ENCODE results near the gene MEIOC. TPM values are rescaled to one million over a fixed set of nuclear protein-coding genes. Genes with fewer than 3 reads are reported as not detected.

MEIOC gene
- total RNA-seq = not detected
- long read RNA-seq, partial matches to known transcripts = 0 of 1 reads
- long read RNA-seq, other reads (novel, unspliced or antisense) = 1 of 1 reads

DNA sequence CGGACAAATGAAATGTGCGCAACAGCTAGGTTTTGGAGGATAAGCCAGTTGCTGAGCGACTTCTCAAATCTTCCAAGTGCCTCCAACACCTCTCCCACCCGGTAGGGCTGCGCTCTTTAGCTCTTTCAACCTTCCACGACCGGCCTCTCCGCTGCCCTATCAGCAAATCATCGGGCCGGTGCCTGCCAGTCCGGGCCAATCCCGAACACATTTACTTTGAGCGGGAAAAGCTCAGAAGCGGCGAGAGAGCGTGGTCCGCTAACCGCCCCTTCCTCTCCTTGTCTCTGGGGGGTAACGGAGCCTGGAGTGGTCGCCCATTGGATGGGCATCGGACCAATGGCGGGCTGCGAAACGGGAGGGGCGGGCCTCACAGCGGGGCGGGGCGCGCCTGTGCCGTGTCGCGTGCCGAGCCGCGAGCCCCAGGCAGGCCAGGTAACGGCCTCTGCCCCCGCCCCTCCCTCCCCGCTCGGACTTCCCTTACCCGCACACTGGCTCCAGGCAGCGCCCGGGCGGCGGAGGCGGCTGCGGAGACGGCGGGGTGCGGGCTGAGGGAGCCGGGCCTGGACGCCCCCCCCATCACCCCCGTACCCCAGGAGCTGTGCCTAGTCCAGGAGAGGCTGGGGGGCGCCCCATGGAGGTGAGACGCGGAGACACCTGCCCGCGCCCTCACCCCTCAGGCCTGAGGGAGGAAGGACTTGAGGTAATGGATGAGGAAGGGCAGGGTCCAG, at the start of gene MEIOC:
MEIOC (plus strand) TSS at position 486 of the 728 bp plus-strand sequence; CDS start at position 632, 146 bp downstream.
- intact Hi-C loops (cut with micrococcal nuclease) = no loop called here

DNA sequence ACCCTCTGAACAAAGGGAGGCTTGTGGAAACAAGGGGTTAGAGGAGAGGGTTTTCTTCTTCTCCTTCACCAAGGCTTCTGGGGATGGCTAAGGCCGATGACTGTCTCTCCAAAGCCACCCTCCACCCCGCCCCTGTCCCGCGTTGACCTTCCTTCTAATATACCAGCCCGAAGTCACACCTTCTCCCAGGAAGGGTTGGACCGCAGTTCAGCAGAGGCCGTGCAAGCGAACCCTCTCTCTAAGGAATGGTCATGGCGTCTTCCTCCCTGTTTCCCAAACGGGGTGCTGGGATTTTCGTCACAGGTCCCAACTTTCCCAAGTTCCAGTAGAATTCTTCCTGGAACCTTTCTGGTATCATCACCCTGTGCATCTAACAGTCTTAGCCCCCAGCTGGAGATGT, 49.6 kb upstream of the MEIOC start:
- Histone ChIP-seq H3K4me3 (no peak overlapping the region), H3K27me3 (ENCODE audit: low read depth) (peaks cover 17% of the 10 kb centered on the region), H3K9me3 (replicated peaks) (no peaks in the 10 kb centered on the region), H3K4me1 (no peaks in the 10 kb centered on the region), H3K27ac (replicated peaks) (no peak overlapping the region), H3K36me3 (no peaks in the 10 kb centered on the region)
- no peak for TF ChIP-seq CTCF (IDR thresholded peaks at IDR 0.05; ENCODE audit: borderline replicate concordance)
- no peak for DNase-seq
- intact Hi-C loops (cut with micrococcal nuclease) = no loop called here

More for the DNA sequence above, at the start of gene MEIOC:
- Histone ChIP-seq H3K36me3 (no peaks in the 10 kb centered on the region), H3K4me3 (peak within 1 kb of the TSS; percentile 51), H3K4me1 (peaks cover 11% of the 10 kb centered on the region), H3K27ac (replicated peaks) (no peak within 1 kb of the TSS), H3K27me3 (ENCODE audit: low read depth) (peaks cover 83% of the 10 kb centered on the region), H3K9me3 (replicated peaks) (no peaks in the 10 kb centered on the region)
- TF ChIP-seq CTCF (IDR thresholded peaks at IDR 0.05; ENCODE audit: borderline replicate concordance) = no peak
- DNase-seq = no peak

- no peaks in the 10 kb centered on the region for H3K9me3 ChIP-seq (replicated peaks)
- H3K4me3 ChIP-seq = no peak overlapping the region
- no peaks in the 10 kb centered on the region for H3K36me3 ChIP-seq
- DNase-seq = no peak
- H3K4me1 ChIP-seq = no peaks in the 10 kb centered on the region
- intact Hi-C loops (cut with micrococcal nuclease) = no loop called here
- H3K27ac ChIP-seq (replicated peaks) = no peak overlapping the region
- H3K27me3 ChIP-seq (ENCODE audit: low read depth) = peaks cover 21% of the 10 kb centered on the region
- TF ChIP-seq CTCF (IDR thresholded peaks at IDR 0.05; ENCODE audit: borderline replicate concordance) = no peak
Observed at GRCh38 chr17:44607836-44608690, 48.2 kb upstream of the MEIOC start.

- intact Hi-C loops (cut with micrococcal nuclease) = no loop called here
- H3K27ac ChIP-seq (replicated peaks) = no peak overlapping the region
- TF ChIP-seq CTCF (IDR thresholded peaks at IDR 0.05; ENCODE audit: borderline replicate concordance) = no peak
Observed at GRCh38 chr17:44608727-44609435, 47.4 kb upstream of the MEIOC start.

GRCh38 chr17:44610331-44610730, 45.9 kb upstream of the MEIOC start:
- no peak overlapping the region for H3K4me3 ChIP-seq
- intact Hi-C loops (cut with micrococcal nuclease) = no loop called here
- H3K4me1 ChIP-seq = no peaks in the 10 kb centered on the region
- TF ChIP-seq CTCF (IDR thresholded peaks at IDR 0.05; ENCODE audit: borderline replicate concordance) = no peak
- no peaks in the 10 kb centered on the region for H3K9me3 ChIP-seq (replicated peaks)
- H3K27ac ChIP-seq (replicated peaks) = no peak overlapping the region
- no peak for DNase-seq
- H3K36me3 ChIP-seq = no peaks in the 10 kb centered on the region
- peaks cover 39% of the 10 kb centered on the region for H3K27me3 ChIP-seq (ENCODE audit: low read depth)

More at GRCh38 chr17:44608727-44609435, 47.4 kb upstream of the MEIOC start:
- Histone ChIP-seq H3K27me3 (ENCODE audit: low read depth) (peaks cover 29% of the 10 kb centered on the region), H3K4me3 (no peak overlapping the region), H3K36me3 (no peaks in the 10 kb centered on the region), H3K4me1 (no peaks in the 10 kb centered on the region), H3K9me3 (replicated peaks) (no peaks in the 10 kb centered on the region)
- no peak for DNase-seq

Data from left ventricle myocardium inferior (tissue), 1 donor.